Neural cell (in vitro differentiated cells): Measurements from ENCODE around the gene PFDN2.

Experiments used
- CTCF ChIP-seq: fragments of 450-650 bp; IDR thresholded peaks from 2 replicates; pipeline ENCODE4 v1.5.1; 2014; ENCODE audit warnings: antibody characterized with exemption, mild to moderate bottlenecking, moderate library complexity; ENCODE audit not compliant: poor library complexity, severe bottlenecking
- EZH2 ChIP-seq: fragments of 200-600, 300-800 bp; shearing (Covaris generic), sonication (generic); IDR thresholded peaks from 2 replicates; pipeline ENCODE4 v1.6.1; 2014; ENCODE audit warnings: antibody characterized with exemption, low read length, borderline replicate concordance, mild to moderate bottlenecking; ENCODE audit not compliant: insufficient read depth, poor library complexity, severe bottlenecking
- POLR2AphosphoS5 ChIP-seq: IDR thresholded peaks from 2 replicates; pipeline ENCODE4 v1.6.1; 2012
- RAD21 ChIP-seq: fragments of 450-650 bp; conservative IDR thresholded peaks from 2 replicates; pipeline ENCODE4 v1.6.1; 2014; ENCODE audit warnings: antibody characterized with exemption, mild to moderate bottlenecking, moderate library complexity
- SMC3 ChIP-seq: fragments of 450-650 bp; conservative IDR thresholded peaks from 2 replicates; pipeline ENCODE4 v1.6.1; 2014; ENCODE audit warnings: antibody characterized with exemption, mild to moderate bottlenecking, moderate library complexity; ENCODE audit not compliant: poor library complexity

- TF ChIP-seq RAD21 (no peak), CTCF (no peak), EZH2 (no peak), POLR2AphosphoS5 (no peak), SMC3 (no peak)
These were observed 18.6 kb downstream of the PFDN2 start for GRCh38 chr1:161099090-161099802.
